ENCODE results near the gene TIGD1.

The TIGD1 gene

GRCh38 chr2:232550354-232551249, at the start of gene TIGD1, which contains the start of gene EIF4E2:
TSS of gene TIGD1 (minus strand) at chr2:232550557. CDS start at chr2:232549882, 675 bp downstream.
TSS of gene EIF4E2 (plus strand) at chr2:232550689. CDS start at chr2:232550725, 36 bp downstream.
- DNase-seq (ENCODE audit: low spot score) = peak; percentile 100

- no peak for DNase-seq (ENCODE audit: low spot score)
Measured at GRCh38 chr2:232598293-232598692, 47.9 kb upstream of the TIGD1 start.

GRCh38 chr2:232597362-232598079, 47.2 kb upstream of the TIGD1 start:
- no peak for DNase-seq (ENCODE audit: low spot score)

GRCh38 chr2:232593982-232594381, 43.6 kb upstream of the TIGD1 start:
- no peak for DNase-seq (ENCODE audit: low spot score)

- peak; percentile 82 for DNase-seq (ENCODE audit: low spot score)
Measured at GRCh38 chr2:232592772-232593395, 42.5 kb upstream of the TIGD1 start.

GRCh38 chr2:232588680-232589585, 38.6 kb upstream of the TIGD1 start:
- peak; percentile 91 for DNase-seq (ENCODE audit: low spot score)

GRCh38 chr2:232588031-232588430, 37.7 kb upstream of the TIGD1 start:
- no peak for DNase-seq (ENCODE audit: low spot score)

- no peak for DNase-seq (ENCODE audit: low spot score)
Measured at GRCh38 chr2:232587512-232587911, 37.2 kb upstream of the TIGD1 start.

GRCh38 chr2:232586943-232587505, 36.7 kb upstream of the TIGD1 start:
- no peak for DNase-seq (ENCODE audit: low spot score)

GRCh38 chr2:232584238-232584637, 33.9 kb upstream of the TIGD1 start:
- no peak for DNase-seq (ENCODE audit: low spot score)

GRCh38 chr2:232581725-232582124, 31.4 kb upstream of the TIGD1 start:
- no peak for DNase-seq (ENCODE audit: low spot score)

GRCh38 chr2:232580648-232580981, 30.3 kb upstream of the TIGD1 start:
- DNase-seq (ENCODE audit: low spot score) = no peak

- DNase-seq (ENCODE audit: low spot score) = no peak
Measured at GRCh38 chr2:232578626-232579025, 28.3 kb upstream of the TIGD1 start.

- DNase-seq (ENCODE audit: low spot score) = no peak
Measured at GRCh38 chr2:232577841-232578240, 27.5 kb upstream of the TIGD1 start.

GRCh38 chr2:232576995-232577394, 26.6 kb upstream of the TIGD1 start:
- no peak for DNase-seq (ENCODE audit: low spot score)

GRCh38 chr2:232575404-232575746, 25.0 kb upstream of the TIGD1 start:
- DNase-seq (ENCODE audit: low spot score) = no peak

- DNase-seq (ENCODE audit: low spot score) = no peak
Measured at GRCh38 chr2:232574674-232575403, 24.5 kb upstream of the TIGD1 start.

GRCh38 chr2:232573771-232574435, 23.5 kb upstream of the TIGD1 start:
- DNase-seq (ENCODE audit: low spot score) = no peak

- no peak for DNase-seq (ENCODE audit: low spot score)
Measured at GRCh38 chr2:232573042-232573441, 22.7 kb upstream of the TIGD1 start.

GRCh38 chr2:232571026-232571474, 20.7 kb upstream of the TIGD1 start:
- DNase-seq (ENCODE audit: low spot score) = no peak

Data from AG08395 (cell line).